ENCODE results near the gene DOK6.

GRCh38 chr18:69882965-69883668, 482.4 kb downstream of the DOK6 start:
- TF ChIP-seq, protein P1, sequence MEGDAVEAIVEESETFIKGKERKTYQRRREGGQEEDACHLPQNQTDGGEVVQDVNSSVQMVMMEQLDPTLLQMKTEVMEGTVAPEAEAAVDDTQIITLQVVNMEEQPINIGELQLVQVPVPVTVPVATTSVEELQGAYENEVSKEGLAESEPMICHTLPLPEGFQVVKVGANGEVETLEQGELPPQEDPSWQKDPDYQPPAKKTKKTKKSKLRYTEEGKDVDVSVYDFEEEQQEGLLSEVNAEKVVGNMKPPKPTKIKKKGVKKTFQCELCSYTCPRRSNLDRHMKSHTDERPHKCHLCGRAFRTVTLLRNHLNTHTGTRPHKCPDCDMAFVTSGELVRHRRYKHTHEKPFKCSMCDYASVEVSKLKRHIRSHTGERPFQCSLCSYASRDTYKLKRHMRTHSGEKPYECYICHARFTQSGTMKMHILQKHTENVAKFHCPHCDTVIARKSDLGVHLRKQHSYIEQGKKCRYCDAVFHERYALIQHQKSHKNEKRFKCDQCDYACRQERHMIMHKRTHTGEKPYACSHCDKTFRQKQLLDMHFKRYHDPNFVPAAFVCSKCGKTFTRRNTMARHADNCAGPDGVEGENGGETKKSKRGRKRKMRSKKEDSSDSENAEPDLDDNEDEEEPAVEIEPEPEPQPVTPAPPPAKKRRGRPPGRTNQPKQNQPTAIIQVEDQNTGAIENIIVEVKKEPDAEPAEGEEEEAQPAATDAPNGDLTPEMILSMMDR (IDR thresholded peaks at IDR 0.05): no peak
- TF ChIP-seq CREM (CRISPR knock-in tag; IDR thresholded peaks at IDR 0.05) (no peak), HMGXB4 (CRISPR knock-in tag; IDR thresholded peaks at IDR 0.05) (no peak), E2F4 (CRISPR knock-in tag; IDR thresholded peaks at IDR 0.05; ENCODE audit: borderline replicate concordance, low read depth) (no peak), SP1 (CRISPR knock-in tag; conservative IDR thresholded peaks at IDR 0.05) (no peak), E2F5 (CRISPR knock-in tag; IDR thresholded peaks at IDR 0.05) (no peak), ZNF232 (CRISPR knock-in tag; IDR thresholded peaks at IDR 0.05) (no peak), MXD4 (CRISPR knock-in tag; IDR thresholded peaks at IDR 0.05; ENCODE audit: borderline replicate concordance) (no peak), NR3C1 (CRISPR knock-in tag; conservative IDR thresholded peaks at IDR 0.05; ENCODE audit: low read depth) (no peak), ZNF512 (CRISPR knock-in tag; IDR thresholded peaks at IDR 0.05; ENCODE audit: borderline replicate concordance) (no peak), SOX15 (CRISPR knock-in tag; IDR thresholded peaks at IDR 0.05) (no peak)

Measured in WTC11 (cell line).